OCI-LY1 (cell line): ENCODE data around the gene CSRP1.
"Not testable (repeated sequence)": the region's sequence is repeated elsewhere in the genome, so short reads cannot be mapped to it uniquely, and the experiment has no call there.

Experiments used
- H2AFZ ChIP-seq: fragments of 200-600 bp; sonication (generic), shearing (Covaris generic); 2 replicates; pipeline ENCODE4 v1.6.0; 2014; ENCODE audit warnings: antibody characterized with exemption, mild to moderate bottlenecking, low read length
- H3F3A ChIP-seq: fragments of 200-600 bp; sonication (generic), shearing (Covaris generic); 2 replicates; pipeline ENCODE4 v1.6.0; 2014; ENCODE audit warnings: mild to moderate bottlenecking, antibody characterized with exemption, low read length, moderate library complexity; ENCODE audit not compliant: insufficient read depth
- H3K27ac ChIP-seq: fragments of 200-600 bp; sonication (generic); 2 replicates; pipeline ENCODE4 v1.5.1; 2014; ENCODE audit warnings: low read length, mixed run types, mild to moderate bottlenecking, low read depth; ENCODE audit not compliant: poor library complexity, severe bottlenecking
- H3K27me3 ChIP-seq: fragments of 200-600 bp; sonication (generic); 2 replicates; pipeline ENCODE4 v1.6.0; 2014; ENCODE audit warnings: antibody characterized with exemption, mild to moderate bottlenecking, low read length, moderate library complexity; ENCODE audit not compliant: insufficient read depth
- H3K36me3 ChIP-seq: fragments of 200-600 bp; sonication (generic); 2 replicates; pipeline ENCODE4 v1.6.1; 2014; ENCODE audit warnings: mild to moderate bottlenecking, antibody characterized with exemption, low read length, moderate library complexity, mixed read lengths; ENCODE audit not compliant: insufficient read depth
- H3K4me1 ChIP-seq: fragments of 200-600 bp; sonication (generic); 2 replicates; pipeline ENCODE4 v1.5.1; 2014; ENCODE audit warnings: mild to moderate bottlenecking, low read length, moderate library complexity; ENCODE audit not compliant: insufficient read depth, severe bottlenecking
- H3K4me2 ChIP-seq: fragments of 200-600 bp; sonication (generic), shearing (Covaris generic); 2 replicates; pipeline ENCODE4 v1.6.1; 2014; ENCODE audit warnings: low read length
- H3K4me3 ChIP-seq: fragments of 200-600 bp; sonication (generic); 2 replicates; pipeline ENCODE4 v1.5.1; 2014; ENCODE audit warnings: low read length, low read depth, mild to moderate bottlenecking, mixed read lengths; ENCODE audit not compliant: poor library complexity, severe bottlenecking
- H3K79me2 ChIP-seq: fragments of 200-600 bp; shearing (Covaris generic); 2 replicates; pipeline ENCODE4 v1.6.1; 2016; ENCODE audit warnings: mixed run types, low read length, mixed read lengths; ENCODE audit not compliant: insufficient read depth
- H3K9ac ChIP-seq: fragments of 200-600 bp; sonication (generic), shearing (Covaris generic); 2 replicates; pipeline ENCODE4 v1.6.1; 2014; ENCODE audit warnings: mild to moderate bottlenecking, low read length, mixed read lengths
- H3K9me2 ChIP-seq: fragments of 200-600 bp; sonication (generic), shearing (Covaris generic); 2 replicates; pipeline ENCODE4 v1.6.1; 2014; ENCODE audit warnings: low read depth, mild to moderate bottlenecking, low read length, mixed read lengths
- H3K9me3 ChIP-seq: fragments of 200-600 bp; shearing (Covaris generic); 2 replicates; pipeline ENCODE4 v1.6.1; 2014; ENCODE audit warnings: low read length, mixed read lengths
- H4K20me1 ChIP-seq: fragments of 200-600 bp; sonication (generic), shearing (Covaris generic); 2 replicates; pipeline ENCODE4 v1.6.0; 2016; ENCODE audit warnings: mild to moderate bottlenecking, low read length; ENCODE audit not compliant: insufficient read depth
- CTCF ChIP-seq: fragments of 200-600 bp; sonication (generic), shearing (Covaris generic); IDR thresholded peaks from 2 replicates; pipeline ENCODE4 v1.5.1; 2017; ENCODE audit warnings: mild to moderate bottlenecking, antibody characterized with exemption, low read length, moderate library complexity, mixed read lengths
- EZH2 ChIP-seq: fragments of 200-600 bp; sonication (generic), shearing (Covaris generic); IDR thresholded peaks from 2 replicates; pipeline ENCODE4 v1.8.0; 2017; ENCODE audit warnings: borderline replicate concordance, mixed run types, mild to moderate bottlenecking, antibody characterized with exemption, low read length, moderate library complexity, mixed read lengths

The CSRP1 gene

DNA sequence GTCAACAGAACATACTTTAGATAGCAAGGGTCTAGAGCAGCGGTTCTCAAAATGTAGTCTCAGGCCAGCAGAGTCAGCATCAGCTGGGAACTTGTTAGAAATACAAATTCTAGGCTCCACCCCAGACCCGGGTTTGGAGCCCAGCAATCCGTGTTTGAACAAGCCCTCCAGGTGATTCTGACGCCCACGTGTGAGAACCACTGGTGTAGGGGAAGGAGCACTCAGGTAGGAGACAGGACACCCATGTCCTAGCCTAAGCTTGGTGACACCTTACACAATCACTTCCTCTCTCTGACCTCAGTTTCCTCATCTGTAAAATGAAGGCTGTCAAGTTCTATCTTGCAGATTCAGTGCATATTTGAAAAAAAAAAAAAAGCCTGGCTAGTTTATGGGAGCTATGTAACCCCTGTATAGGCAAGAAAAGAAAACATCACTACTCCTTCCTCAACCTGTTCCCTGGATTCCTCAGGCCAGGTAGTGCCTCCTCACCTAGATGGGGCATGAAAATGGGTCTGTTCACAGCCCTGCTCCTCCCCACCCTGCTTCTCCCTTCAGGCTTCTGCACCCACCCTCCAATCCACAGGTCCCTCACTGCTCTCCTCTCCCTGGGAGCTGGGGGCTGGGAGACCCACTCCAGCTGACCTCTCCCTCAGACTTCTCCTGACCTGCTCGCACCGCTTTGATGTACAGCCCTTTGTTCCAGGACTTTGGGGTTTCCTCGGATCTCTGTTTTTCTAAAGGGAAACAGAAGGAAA is 30.8 kb downstream of the CSRP1 start:
- Histone ChIP-seq H4K20me1 (no peaks in the 10 kb centered on the region), H3K27ac (no peak overlapping the region), H3K4me1 (peaks cover 10% of the 10 kb centered on the region), H3K79me2 (no peaks in the 10 kb centered on the region), H3K9me3 (no peaks in the 10 kb centered on the region), H3K4me3 (no peak overlapping the region), H3K9ac (no peak overlapping the region), H2AFZ (no peak overlapping the region), H3K27me3 (0 out of 2 replicates have a peak, but pooled peaks cover 4% of the 10 kb centered on the region), H3K4me2 (no peak overlapping the region), H3K9me2 (no peaks in the 10 kb centered on the region), H3F3A (no peaks in the 10 kb centered on the region), H3K36me3 (no peaks in the 10 kb centered on the region)
- TF ChIP-seq EZH2 (no peak), CTCF (no peak)

DNA sequence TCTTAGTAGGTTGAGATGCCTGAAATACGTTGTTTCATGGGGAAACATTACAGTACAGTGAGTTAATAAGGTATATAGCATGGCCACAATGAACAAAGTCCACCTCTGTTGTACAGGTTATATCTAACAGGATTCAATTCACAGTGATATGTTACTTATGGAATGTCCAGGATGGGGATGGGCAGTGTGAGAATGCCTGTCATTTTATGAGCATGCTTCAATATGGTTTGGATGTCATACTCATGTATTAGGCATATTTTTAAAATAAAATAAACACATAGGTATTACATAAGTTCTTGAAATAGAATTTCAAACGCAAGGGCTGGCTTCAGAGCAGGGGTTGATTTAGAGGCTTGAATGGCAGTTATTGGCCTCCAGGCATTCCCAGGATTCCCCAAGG is 31.8 kb downstream of the CSRP1 start:
- 0 out of 2 replicates have a peak, but pooled peaks cover 4% of the 10 kb centered on the region for H3K27me3 ChIP-seq
- no peak overlapping the region for H3K9ac ChIP-seq
- no peaks in the 10 kb centered on the region for H4K20me1 ChIP-seq
- no peaks in the 10 kb centered on the region for H3K9me3 ChIP-seq
- H3K4me3 ChIP-seq, result no peak overlapping the region
- no peaks in the 10 kb centered on the region for H3K36me3 ChIP-seq
- peaks cover 2% of the 10 kb centered on the region for H3K4me1 ChIP-seq
- TF ChIP-seq EZH2 (no peak), CTCF (no peak)
- no peaks in the 10 kb centered on the region for H3K9me2 ChIP-seq
- H3K4me2 ChIP-seq, result no peak overlapping the region
- no peak overlapping the region for H2AFZ ChIP-seq
- H3F3A ChIP-seq, result no peaks in the 10 kb centered on the region
- no peaks in the 10 kb centered on the region for H3K79me2 ChIP-seq
- no peak overlapping the region for H3K27ac ChIP-seq

GRCh38 chr1:201473296-201473695 is 33.6 kb downstream of the CSRP1 start:
- H4K20me1 ChIP-seq, result no peaks in the 10 kb centered on the region
- H3K9me2 ChIP-seq, result no peaks in the 10 kb centered on the region
- no peak overlapping the region for H3K4me3 ChIP-seq
- H3K79me2 ChIP-seq, result no peaks in the 10 kb centered on the region
- H3K4me1 ChIP-seq, result no peaks in the 10 kb centered on the region
- H3K27me3 ChIP-seq, result 0 out of 2 replicates have a peak, but pooled peaks cover 4% of the 10 kb centered on the region
- H3F3A ChIP-seq, result no peaks in the 10 kb centered on the region
- no peak overlapping the region for H3K4me2 ChIP-seq
- no peak overlapping the region for H3K9ac ChIP-seq
- no peak overlapping the region for H2AFZ ChIP-seq
- H3K27ac ChIP-seq, result no peak overlapping the region
- no peaks in the 10 kb centered on the region for H3K36me3 ChIP-seq
- no peak for TF ChIP-seq CTCF
- no peak for TF ChIP-seq EZH2
- H3K9me3 ChIP-seq, result no peaks in the 10 kb centered on the region

GRCh38 chr1:201472321-201472720 is 34.6 kb downstream of the CSRP1 start:
- H2AFZ ChIP-seq, H3F3A ChIP-seq, H4K20me1 ChIP-seq, H3K4me3 ChIP-seq, H3K9me3 ChIP-seq, H3K4me1 ChIP-seq, H3K4me2 ChIP-seq, H3K9me2 ChIP-seq, H3K27me3 ChIP-seq, H3K9ac ChIP-seq, H3K79me2 ChIP-seq, H3K27ac ChIP-seq, H3K36me3 ChIP-seq: not testable (repeated sequence)
